ENCODE data around the gene ATF2.

GRCh38 chr2:175037941-175038340, 130.1 kb downstream of the ATF2 start:
- TF ChIP-seq CTCF (IDR thresholded peaks at IDR 0.05) = no peak
- no peak for TF ChIP-seq EZH2 (IDR thresholded peaks at IDR 0.05; ENCODE audit: borderline replicate concordance, insufficient read depth, low read depth, low read length, poor library complexity, severe bottlenecking)
